GM23248 (cell line): ENCODE results near the gene SPNS3.

Experiments
- EZH2 ChIP-seq: fragments of 200-600 bp; sonication (generic); IDR thresholded peaks from 2 replicates; pipeline ENCODE4 v1.6.1; 2018; ENCODE audit warnings: antibody characterized with exemption, mild to moderate bottlenecking; ENCODE audit not compliant: insufficient read depth, poor library complexity, severe bottlenecking
- EZH2phosphoT487 ChIP-seq: fragments of 200-600 bp; sonication (generic); IDR thresholded peaks from 2 replicates; pipeline ENCODE4 v1.6.1; 2018; ENCODE audit warnings: antibody characterized with exemption, moderate library complexity, mild to moderate bottlenecking, low read depth; ENCODE audit not compliant: insufficient read depth

GRCh38 chr17:4502466-4503154 lies 68.9 kb downstream of the SPNS3 start:
- TF ChIP-seq EZH2, result no peak
- TF ChIP-seq EZH2phosphoT487, result no peak
